HG03108 (cell line): ENCODE results near the gene GRIK2.

ENCODE experiments used
- ATAC-seq: cut with Tn5 transposase; IDR thresholded peaks from one replicate; pipeline ENCODE4 v1.9.1; 2021; ENCODE audit warnings: moderate library complexity; ENCODE audit not compliant: unreplicated experiment

GRIK2 gene

GRCh38 chr6:101534821-101535220, 141.3 kb downstream of the GRIK2 start:
- ATAC-seq, result no peak

GRCh38 chr6:101537753-101538316, 144.3 kb downstream of the GRIK2 start:
- no peak for ATAC-seq

- no peak for ATAC-seq
Observed at GRCh38 chr6:101539510-101540245, 146.2 kb downstream of the GRIK2 start.

GRCh38 chr6:101541894-101542293, 148.4 kb downstream of the GRIK2 start:
- no peak for ATAC-seq

GRCh38 chr6:101543796-101544195, 150.3 kb downstream of the GRIK2 start:
- no peak for ATAC-seq

GRCh38 chr6:101544286-101544685, 150.8 kb downstream of the GRIK2 start:
- ATAC-seq, result no peak

GRCh38 chr6:101545191-101545590, 151.7 kb downstream of the GRIK2 start:
- no peak for ATAC-seq

- no peak for ATAC-seq
Observed at GRCh38 chr6:101550451-101550850, 156.9 kb downstream of the GRIK2 start.

- ATAC-seq, result no peak
Observed at GRCh38 chr6:101554231-101554630, 160.7 kb downstream of the GRIK2 start.

GRCh38 chr6:101558712-101559111, 165.2 kb downstream of the GRIK2 start:
- no peak for ATAC-seq

- ATAC-seq, result no peak
Observed at GRCh38 chr6:101572627-101573026, 179.1 kb downstream of the GRIK2 start.

GRCh38 chr6:101577091-101577490, 183.6 kb downstream of the GRIK2 start:
- ATAC-seq, result no peak

- no peak for ATAC-seq
Observed at GRCh38 chr6:101578306-101578705, 184.8 kb downstream of the GRIK2 start.

- no peak for ATAC-seq
Observed at GRCh38 chr6:101582792-101583191, 189.3 kb downstream of the GRIK2 start.

- ATAC-seq, result no peak
Observed at GRCh38 chr6:101585501-101585900, 192.0 kb downstream of the GRIK2 start.

- no peak for ATAC-seq
Observed at GRCh38 chr6:101588343-101588742, 194.8 kb downstream of the GRIK2 start.

GRCh38 chr6:101595276-101595675, 201.8 kb downstream of the GRIK2 start:
- ATAC-seq, result no peak

- ATAC-seq, result no peak
Observed at GRCh38 chr6:101597693-101598092, 204.2 kb downstream of the GRIK2 start.

GRCh38 chr6:101605426-101605825, 211.9 kb downstream of the GRIK2 start:
- ATAC-seq, result no peak

GRCh38 chr6:101605874-101606273, 212.4 kb downstream of the GRIK2 start:
- ATAC-seq, result no peak

- no peak for ATAC-seq
Observed at GRCh38 chr6:101607111-101607690, 213.7 kb downstream of the GRIK2 start.

GRCh38 chr6:101608703-101609102, 215.2 kb downstream of the GRIK2 start:
- no peak for ATAC-seq
